ENCODE data around the gene PHEX.

The PHEX gene

GRCh38 chrX:22041907-22042530, 9.9 kb downstream of the PHEX start:
- no peak for DNase-seq (ENCODE audit: low read depth)

- no peak for DNase-seq (ENCODE audit: low read depth)
Measured at GRCh38 chrX:22043872-22044271, 11.7 kb downstream of the PHEX start.

- DNase-seq (ENCODE audit: low read depth), result no peak
Measured at GRCh38 chrX:22047468-22047867, 15.3 kb downstream of the PHEX start.

- DNase-seq (ENCODE audit: low read depth), result no peak
Measured at GRCh38 chrX:22053481-22053880, 21.4 kb downstream of the PHEX start.

- DNase-seq (ENCODE audit: low read depth), result no peak
Measured at GRCh38 chrX:22056235-22056634, 24.1 kb downstream of the PHEX start.

GRCh38 chrX:22057667-22058066, 25.5 kb downstream of the PHEX start:
- DNase-seq (ENCODE audit: low read depth), result no peak

- DNase-seq (ENCODE audit: low read depth), result no peak
Measured at GRCh38 chrX:22059775-22060174, 27.6 kb downstream of the PHEX start.

- no peak for DNase-seq (ENCODE audit: low read depth)
Measured at GRCh38 chrX:22060415-22061280, 28.5 kb downstream of the PHEX start.

GRCh38 chrX:22063284-22063683, 31.2 kb downstream of the PHEX start:
- no peak for DNase-seq (ENCODE audit: low read depth)

- no peak for DNase-seq (ENCODE audit: low read depth)
Measured at GRCh38 chrX:22069586-22069985, 37.5 kb downstream of the PHEX start.

GRCh38 chrX:22073928-22074327, 41.8 kb downstream of the PHEX start:
- DNase-seq (ENCODE audit: low read depth), result no peak

GRCh38 chrX:22078117-22078516, 46.0 kb downstream of the PHEX start:
- DNase-seq (ENCODE audit: low read depth), result no peak

GRCh38 chrX:22081475-22082092, 49.5 kb downstream of the PHEX start:
- DNase-seq (ENCODE audit: low read depth), result peak; percentile 16

GRCh38 chrX:22086003-22086402, 53.9 kb downstream of the PHEX start:
- no peak for DNase-seq (ENCODE audit: low read depth)

- DNase-seq (ENCODE audit: low read depth), result no peak
Measured at GRCh38 chrX:22087011-22087557, 55.0 kb downstream of the PHEX start.

- no peak for DNase-seq (ENCODE audit: low read depth)
Measured at GRCh38 chrX:22088326-22088725, 56.2 kb downstream of the PHEX start.

- no peak for DNase-seq (ENCODE audit: low read depth)
Measured at GRCh38 chrX:22090181-22090580, 58.1 kb downstream of the PHEX start.

- no peak for DNase-seq (ENCODE audit: low read depth)
Measured at GRCh38 chrX:22093550-22093949, 61.4 kb downstream of the PHEX start.

GRCh38 chrX:22095286-22095685, 63.2 kb downstream of the PHEX start:
- no peak for DNase-seq (ENCODE audit: low read depth)

GRCh38 chrX:22095856-22096255, 63.7 kb downstream of the PHEX start:
- DNase-seq (ENCODE audit: low read depth), result no peak

- DNase-seq (ENCODE audit: low read depth), result no peak
Measured at GRCh38 chrX:22097012-22097694, 65.0 kb downstream of the PHEX start.

GRCh38 chrX:22105231-22105630, 73.1 kb downstream of the PHEX start:
- DNase-seq (ENCODE audit: low read depth), result no peak
